HCT116 (cell line): Measurements from ENCODE around the gene PI4KA. TPM values are rescaled to one million over a fixed set of nuclear protein-coding genes. Genes with fewer than 3 reads are reported as not detected.

Source experiments
- ATAC-seq: fragments of 200-7000 bp; cut with Tn5 transposase; 2 replicates; pipeline ENCODE4 v1.9.1; 2020; ENCODE audit warnings: mild to moderate bottlenecking, moderate library complexity
- BruUV-seq: library from RNA; stranded (reverse); fragments of 400-500 nt; replicated peaks from 2 replicates; lab custom pipeline; 2021; lab: Mats Ljungman, UMichigan
- CTCF ChIA-PET: fragments of 300-600 bp; sonication (Branson Sonifier 250); formaldehyde crosslinking; loops from one replicate; lab custom pipeline; 2021; ENCODE audit warnings: antibody characterized with exemption; lab: Charles Lee
- POLR2A ChIA-PET: fragments of 300-600, 350-600 bp; sonication (Branson Sonifier 250); formaldehyde crosslinking; loops from one replicate; lab custom pipeline; 2021; ENCODE audit warnings: antibody characterized with exemption; lab: Charles Lee
- RAD21 ChIA-PET, 2 experiments: fragments of 300-600 bp; sonication (Branson Sonifier 250); formaldehyde crosslinking; loops; one replicate each; lab custom pipeline; 2023; ENCODE audit warnings: low total read pairs in 2 of 2; ENCODE audit not compliant: uncharacterized antibody in 2 of 2, unreplicated experiment in 2 of 2, low non-redundant PET in 1 of 2; lab: Charles Lee
- DNase-seq: peaks from one replicate; pipeline ENCODE4 v3.0.0-alpha.2; 2010; ENCODE audit warnings: low read depth, low spot score
- H2AFZ ChIP-seq: fragments of 200-600 bp; shearing (Covaris generic), sonication (generic); 2 replicates; pipeline ENCODE4 v1.6.1; 2017; ENCODE audit warnings: low read depth, mixed run types, mixed read lengths, antibody characterized with exemption, low read length; ENCODE audit not compliant: poor library complexity, severe bottlenecking
- H3K27ac ChIP-seq: 2 replicates; pipeline ENCODE4 v1.5.1; 2012; ENCODE audit warnings: low read depth, low read length
- H3K27me3 ChIP-seq: fragments of 200-600 bp; sonication (generic); 2 replicates; pipeline ENCODE4 v1.6.1; 2016; ENCODE audit warnings: mixed run types, low read length, mixed read lengths; ENCODE audit not compliant: insufficient read depth
- H3K36me3 ChIP-seq, 2 experiments: fragments of 200-500 bp in 1 of 2; fragments of 200-600 bp in 1 of 2; sonication (Bioruptor generic) in 1 of 2; sonication (generic) in 1 of 2; 2 replicates each; pipeline versions ENCODE4 v1.5.1 to v1.6.1; 2014 to 2016; ENCODE audit warnings: low read length in 2 of 2, inconsistent platforms in 1 of 2, mixed read lengths in 1 of 2, mixed run types in 1 of 2; ENCODE audit not compliant: insufficient read depth in 2 of 2, control insufficient read depth in 1 of 2
- H3K4me1 ChIP-seq, 2 experiments: fragments of 200-600 bp in 1 of 2; sonication (generic) in 1 of 2; 2 replicates each; pipeline versions ENCODE4 v1.5.1 to v1.6.1; 2012 to 2017; ENCODE audit warnings: low read length in 2 of 2, inconsistent platforms in 1 of 2, mild to moderate bottlenecking in 1 of 2, mixed read lengths in 1 of 2, mixed run types in 1 of 2, moderate library complexity in 1 of 2; ENCODE audit not compliant: insufficient read depth in 2 of 2, control insufficient read depth in 1 of 2
- H3K4me2 ChIP-seq: fragments of 200-600 bp; sonication (generic); 2 replicates; pipeline ENCODE4 v1.6.1; 2017; ENCODE audit warnings: mixed run types, low read length, mixed read lengths
- H3K4me3 ChIP-seq, 2 experiments: fragments of 200-600 bp in 1 of 2; sonication (generic) in 1 of 2; replicated peaks in 1 of 2; 2 replicates each; pipeline ENCODE4 v1.5.1; 2011 to 2016; ENCODE audit warnings: low read length in 2 of 2, control low read depth in 1 of 2, low read depth in 1 of 2, mild to moderate bottlenecking in 1 of 2, mixed read lengths in 1 of 2, mixed run types in 1 of 2
- H3K79me2 ChIP-seq: fragments of 200-600 bp; sonication (generic); 2 replicates; pipeline ENCODE4 v1.6.1; 2017; ENCODE audit warnings: mild to moderate bottlenecking, mixed run types, low read length, moderate library complexity, mixed read lengths; ENCODE audit not compliant: insufficient read depth
- H3K9ac ChIP-seq: fragments of 200-600 bp; sonication (generic); 2 replicates; pipeline ENCODE4 v1.6.1; 2016; ENCODE audit warnings: low read length, mixed read lengths
- H3K9me2 ChIP-seq: fragments of 200-600 bp; sonication (generic), shearing (Covaris generic); 2 replicates; pipeline ENCODE4 v1.6.1; 2017; ENCODE audit warnings: mixed run types, mild to moderate bottlenecking, moderate library complexity; ENCODE audit not compliant: insufficient read depth
- H3K9me3 ChIP-seq, 2 experiments: fragments of 200-500 bp in 1 of 2; fragments of 200-600 bp in 1 of 2; sonication (Bioruptor generic) in 1 of 2; sonication (generic) in 1 of 2; 2 replicates each; pipeline ENCODE4 v1.6.1; 2014 to 2017; ENCODE audit warnings: low read length in 2 of 2, mixed read lengths in 2 of 2, inconsistent platforms in 1 of 2, low read depth in 1 of 2, mild to moderate bottlenecking in 1 of 2, mixed run types in 1 of 2, moderate library complexity in 1 of 2; ENCODE audit not compliant: control insufficient read depth in 1 of 2, insufficient read depth in 1 of 2
- H4K20me1 ChIP-seq: fragments of 200-600 bp; sonication (generic), shearing (Covaris generic); 2 replicates; pipeline ENCODE4 v1.6.1; 2017; ENCODE audit warnings: mixed run types, mild to moderate bottlenecking, moderate library complexity; ENCODE audit not compliant: insufficient read depth
- CEBPB ChIP-seq: IDR thresholded peaks from 2 replicates; pipeline ENCODE4 v1.6.1; 2012; ENCODE audit warnings: low read depth
- EGR1 ChIP-seq: IDR thresholded peaks from 2 replicates; pipeline ENCODE4 v1.6.1; 2012; ENCODE audit warnings: low read depth
- EZH2 ChIP-seq: fragments of 200-600 bp; sonication (generic); IDR thresholded peaks from 2 replicates; pipeline ENCODE4 v1.6.1; 2017; ENCODE audit warnings: antibody characterized with exemption, mixed run types
- EZH2phosphoT487 ChIP-seq: fragments of 200-600 bp; IDR thresholded peaks from 2 replicates; pipeline ENCODE4 v1.6.1; 2018; ENCODE audit warnings: antibody characterized with exemption, borderline replicate concordance
- JUND ChIP-seq: IDR thresholded peaks from 2 replicates; pipeline ENCODE4 v1.6.1; 2012
- POLR2A ChIP-seq: IDR thresholded peaks from 2 replicates; pipeline ENCODE4 v1.7.0; 2011; ENCODE audit warnings: borderline replicate concordance; ENCODE audit not compliant: insufficient read depth, insufficient read length; ENCODE audit errors: extremely low read depth
- ZNF274 ChIP-seq: fragments of 200-500 bp; sonication (Bioruptor generic); IDR thresholded peaks from 2 replicates; pipeline ENCODE4 v1.6.1; 2014; ENCODE audit warnings: mild to moderate bottlenecking, low read depth, low read length, inconsistent platforms
- intact Hi-C: fragments of 100-400 bp; cut with micrococcal nuclease; formaldehyde crosslinking; loops from 2 replicates; pipeline ENCODE4 v1.10.0; 2022
- total RNA-seq: library from RNA; stranded (reverse); gene quantifications from one replicate; pipeline ENCODE4 v1.2.1, GENCODE V29; 2021; ENCODE audit not compliant: unreplicated experiment
- TF ChIP-seq, protein P1 (sequence below): IDR thresholded peaks from 2 replicates; pipeline ENCODE4 v1.6.1; 2012
- TF ChIP-seq, protein P2 (sequence below), 3 experiments: fragments of 200-600 bp in 1 of 3; sonication (generic) in 1 of 3; IDR thresholded peaks in 2 of 3; conservative IDR thresholded peaks in 1 of 3; 2 replicates each; pipeline ENCODE4 v1.5.1; 2012 to 2017; ENCODE audit warnings: low read depth in 2 of 3, low read length in 2 of 3, antibody characterized with exemption in 1 of 3, borderline replicate concordance in 1 of 3, control low read depth in 1 of 3, mild to moderate bottlenecking in 1 of 3, mixed read lengths in 1 of 3, mixed run types in 1 of 3, moderate library complexity in 1 of 3; ENCODE audit not compliant: insufficient read depth in 1 of 3
- TF ChIP-seq, protein P3 (sequence below): IDR thresholded peaks from 2 replicates; pipeline ENCODE4 v1.6.1; 2012

PI4KA gene
- total RNA-seq, 1 experiment from 2014 or later = 59.6 TPM

GRCh38 chr22:20793748-20794649 is 64.6 kb downstream of the PI4KA start:
- H3K36me3 ChIP-seq = peaks cover 2 to 7% of the 10 kb centered on the region in 2 experiments; a peak in 2 of 4 replicates
- H3K9me3 ChIP-seq = no peaks in the 10 kb centered on the region
- no peaks in the 10 kb centered on the region for H3K4me1 ChIP-seq
- no TSS peak for BruUV-seq
- no peak overlapping the region for H3K4me3 ChIP-seq
- ATAC-seq (no peak), DNase-seq (no peak)
- H3K9ac ChIP-seq = no peak overlapping the region
- no peak overlapping the region for H2AFZ ChIP-seq
- no peaks in the 10 kb centered on the region for H3K79me2 ChIP-seq
- ChIA-PET CTCF (interaction anchor here (0.6 to 1.6 kb wide), 2 partner anchors 10 to 17 kb away, joined by 3 to 8 read pairs; no protein-coding TSS in a partner anchor), RAD21 (interaction anchor here in 1 of 2 experiments (0.6 kb wide), 1 partner anchor 62 kb away, joined by 6 read pairs; no protein-coding TSS in a partner anchor), POLR2A (no interaction called here)
- no peak overlapping the region for H3K27ac ChIP-seq
- H3K27me3 ChIP-seq = no peaks in the 10 kb centered on the region
- H4K20me1 ChIP-seq = no peaks in the 10 kb centered on the region
- H3K9me2 ChIP-seq = no peaks in the 10 kb centered on the region
- H3K4me2 ChIP-seq = no peak overlapping the region
- TF ChIP-seq JUND (no peak), EZH2 (no peak), EGR1 (no peak), POLR2A (no peak), ZNF274 (no peak), CEBPB (no peak), EZH2phosphoT487 (no peak)
- TF ChIP-seq, protein P1, sequence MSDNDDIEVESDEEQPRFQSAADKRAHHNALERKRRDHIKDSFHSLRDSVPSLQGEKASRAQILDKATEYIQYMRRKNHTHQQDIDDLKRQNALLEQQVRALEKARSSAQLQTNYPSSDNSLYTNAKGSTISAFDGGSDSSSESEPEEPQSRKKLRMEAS = no peak
- TF ChIP-seq, protein P2, sequence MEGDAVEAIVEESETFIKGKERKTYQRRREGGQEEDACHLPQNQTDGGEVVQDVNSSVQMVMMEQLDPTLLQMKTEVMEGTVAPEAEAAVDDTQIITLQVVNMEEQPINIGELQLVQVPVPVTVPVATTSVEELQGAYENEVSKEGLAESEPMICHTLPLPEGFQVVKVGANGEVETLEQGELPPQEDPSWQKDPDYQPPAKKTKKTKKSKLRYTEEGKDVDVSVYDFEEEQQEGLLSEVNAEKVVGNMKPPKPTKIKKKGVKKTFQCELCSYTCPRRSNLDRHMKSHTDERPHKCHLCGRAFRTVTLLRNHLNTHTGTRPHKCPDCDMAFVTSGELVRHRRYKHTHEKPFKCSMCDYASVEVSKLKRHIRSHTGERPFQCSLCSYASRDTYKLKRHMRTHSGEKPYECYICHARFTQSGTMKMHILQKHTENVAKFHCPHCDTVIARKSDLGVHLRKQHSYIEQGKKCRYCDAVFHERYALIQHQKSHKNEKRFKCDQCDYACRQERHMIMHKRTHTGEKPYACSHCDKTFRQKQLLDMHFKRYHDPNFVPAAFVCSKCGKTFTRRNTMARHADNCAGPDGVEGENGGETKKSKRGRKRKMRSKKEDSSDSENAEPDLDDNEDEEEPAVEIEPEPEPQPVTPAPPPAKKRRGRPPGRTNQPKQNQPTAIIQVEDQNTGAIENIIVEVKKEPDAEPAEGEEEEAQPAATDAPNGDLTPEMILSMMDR (IDR thresholded peaks at IDR 0.05 in 2 of 3, conservative IDR thresholded peaks at IDR 0.05 in 1 of 3; ENCODE audit: borderline replicate concordance in 1 of 3, insufficient read depth in 1 of 3, low read depth in 2 of 3, low read length in 2 of 3) = no peak
- TF ChIP-seq, protein P3, sequence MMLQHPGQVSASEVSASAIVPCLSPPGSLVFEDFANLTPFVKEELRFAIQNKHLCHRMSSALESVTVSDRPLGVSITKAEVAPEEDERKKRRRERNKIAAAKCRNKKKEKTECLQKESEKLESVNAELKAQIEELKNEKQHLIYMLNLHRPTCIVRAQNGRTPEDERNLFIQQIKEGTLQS = no peak
- intact Hi-C loops = no loop called here
